Measurements from ENCODE around the gene NFIX. TPM values are rescaled to one million over a fixed set of nuclear protein-coding genes. Genes with fewer than 3 reads are reported as not detected.

NFIX gene
- total and polyA plus RNA-seq, 12 donors, result 16.8 to 162 (median 138) TPM

GRCh38 chr19:12979974-12980373 is 15.3 kb upstream of the NFIX start:
- Histone ChIP-seq H3K27me3 (no peaks in the 10 kb centered on the region), H3K36me3 (no peaks in the 10 kb centered on the region), H3K4me1 (peaks cover 3 to 34% (median 21%) of the 10 kb centered on the region in 9 donors), H3K9me3 (no peaks in the 10 kb centered on the region), H3K4me3 (no peak overlapping the region), H3K27ac (no peak overlapping the region)
- DNase-seq (no peak), ATAC-seq (no peak)
- TF ChIP-seq CTCF (IDR thresholded peaks at IDR 0.05), result no peak
- intact Hi-C loops (cut with DNase I), result loop anchor here (2.0 to 10.0 kb wide), 18 partner anchors 52 to 745 kb away; partner anchors contain the start of genes IER2 (in 1 of the 10) and STX10 (in 1 of the 10)
- 96 to 97% methylated on average over 3 of the region's 3 CpGs for WGBS, 2 donors

GRCh38 chr19:12982648-12983047 is 12.6 kb upstream of the NFIX start:
- no peak for TF ChIP-seq CTCF (IDR thresholded peaks at IDR 0.05)
- H3K36me3 ChIP-seq, result no peaks in the 10 kb centered on the region
- H3K9me3 ChIP-seq, result no peaks in the 10 kb centered on the region
- ATAC-seq, result no peak
- no peak for DNase-seq
- H3K4me1 ChIP-seq, result peaks cover 3 to 33% (median 26%) of the 10 kb centered on the region in 9 donors
- no peaks in the 10 kb centered on the region for H3K27me3 ChIP-seq
- WGBS, 2 donors, result 85 to 90% methylated on average over 6 of the region's 6 CpGs
- intact Hi-C loops (cut with DNase I), result loop anchor here in 8 of 10 donors (1.0 to 10.0 kb wide), 8 partner anchors 50 to 110 kb away; no protein-coding TSS in a partner anchor
- no peak overlapping the region for H3K27ac ChIP-seq
- H3K4me3 ChIP-seq, result no peak overlapping the region

GRCh38 chr19:12983091-12983490 is 12.2 kb upstream of the NFIX start:
- WGBS, 2 donors, result 51 to 59% methylated on average over 10 of the region's 10 CpGs
- no peaks in the 10 kb centered on the region for H3K36me3 ChIP-seq
- H3K27me3 ChIP-seq, result no peaks in the 10 kb centered on the region
- no peaks in the 10 kb centered on the region for H3K9me3 ChIP-seq
- no peak for TF ChIP-seq CTCF (IDR thresholded peaks at IDR 0.05)
- peak overlapping the region in 9 of 10 donors; percentile 17 to 47 (median 38) for H3K4me3 ChIP-seq
- ATAC-seq (no peak), DNase-seq (no peak)
- intact Hi-C loops (cut with DNase I), result loop anchor here in 8 of 10 donors (1.0 to 10.0 kb wide), 8 partner anchors 49 to 110 kb away; no protein-coding TSS in a partner anchor
- H3K4me1 ChIP-seq, result peaks cover 3 to 29% (median 25%) of the 10 kb centered on the region in 9 donors
- H3K27ac ChIP-seq, result peak overlapping the region in 3 of 10 donors; percentile 0 to 44 (median 31)

DNA sequence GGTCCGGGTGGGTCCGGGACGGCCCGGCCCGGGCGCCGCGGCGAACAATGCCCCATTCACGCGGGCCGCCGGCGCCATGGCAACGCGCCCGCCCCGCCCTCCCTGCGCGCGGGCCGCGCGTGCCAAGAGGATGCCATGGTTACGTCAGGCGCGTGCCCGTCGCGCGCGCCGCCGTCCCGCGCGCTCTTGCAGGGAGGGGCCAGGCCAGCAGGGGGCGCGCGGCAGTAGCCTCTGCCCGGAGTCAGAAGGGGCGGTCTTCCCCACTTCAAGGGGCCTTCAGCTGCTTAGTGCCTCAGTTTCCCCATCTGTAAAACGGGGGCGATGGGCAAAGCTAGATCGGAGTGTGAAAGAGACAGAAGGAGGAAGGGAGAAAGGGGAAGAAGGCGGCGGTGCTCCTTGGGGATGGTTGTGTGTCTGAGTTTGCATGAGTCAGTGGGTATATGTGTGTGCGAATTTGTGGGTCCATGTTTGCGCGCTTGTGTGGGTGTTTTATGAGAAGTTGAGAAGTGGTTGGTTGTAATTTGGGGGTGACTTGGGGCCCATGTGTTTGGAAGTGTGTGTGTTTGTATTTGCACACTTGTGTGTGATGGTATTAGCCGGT is 11.6 kb upstream of the NFIX start:
- TF ChIP-seq CTCF (IDR thresholded peaks at IDR 0.05), result peak; percentile 91 to 99 (median 97)
- WGBS, 2 donors, result 10 to 11% methylated on average over 51 of the region's 51 CpGs
- peak overlapping the region in 3 of 10 donors; percentile 0 to 44 (median 31) for H3K27ac ChIP-seq
- H3K4me1 ChIP-seq, result peaks cover 3 to 29% (median 24%) of the 10 kb centered on the region in 9 donors
- ATAC-seq, result peak; percentile 73 to 89 (median 82)
- no peaks in the 10 kb centered on the region for H3K27me3 ChIP-seq
- intact Hi-C loops (cut with DNase I), result loop anchor here in 9 of 10 donors (1.0 to 10.0 kb wide), 11 partner anchors 49 to 109 kb away; no protein-coding TSS in a partner anchor
- DNase-seq, result peak; percentile 70 to 85
- no peaks in the 10 kb centered on the region for H3K36me3 ChIP-seq
- peak overlapping the region in 9 of 10 donors; percentile 17 to 47 (median 38) for H3K4me3 ChIP-seq
- H3K9me3 ChIP-seq, result no peaks in the 10 kb centered on the region

Data from heart right ventricle (tissue), 16 donors.